Measurements from ENCODE around the gene ZSCAN12.

The ZSCAN12 gene

DNA sequence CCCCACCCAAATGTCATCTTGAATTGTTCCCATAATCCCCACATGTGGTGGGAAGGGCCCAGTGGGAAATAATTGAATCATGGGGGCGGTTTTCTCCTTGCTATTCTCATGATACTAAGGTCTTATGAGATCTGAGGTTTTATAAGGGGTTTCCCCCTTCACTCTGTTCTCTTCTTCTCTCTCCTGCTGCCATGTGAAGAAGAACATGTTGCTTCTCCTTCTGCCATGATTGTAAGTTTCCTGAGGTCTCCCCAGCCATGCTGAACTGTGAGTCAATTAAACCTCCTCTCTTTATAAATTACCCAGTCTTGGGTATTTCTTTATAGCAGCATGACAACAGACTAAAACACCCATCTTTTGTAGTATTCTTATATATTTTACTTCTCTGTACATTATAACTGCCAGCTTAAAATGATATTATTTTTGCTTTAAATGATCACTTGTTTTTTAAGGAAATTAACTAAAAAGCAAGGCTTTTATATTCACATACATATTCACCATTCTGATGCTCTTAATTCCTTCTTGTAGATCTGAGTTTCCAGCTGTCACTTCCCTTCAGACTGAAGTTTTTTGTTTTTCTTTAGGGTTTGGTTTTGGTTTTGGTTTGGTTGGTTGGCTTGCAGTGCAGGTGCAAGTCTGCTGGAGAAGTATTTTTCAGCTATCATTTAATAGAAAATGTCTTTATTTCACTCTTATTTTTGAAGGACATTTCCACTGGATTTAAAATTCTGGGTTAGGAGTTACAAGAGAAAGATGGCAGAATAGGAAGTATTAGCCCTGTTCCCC lies 59.0 kb downstream of the ZSCAN12 start:
- in situ Hi-C loops (cut with MboI; ENCODE audit: low pct_unique_long_range_greater_than_20kb, low sequenced_read_pairs, unreplicated experiment): no loop called here
- TF ChIP-seq, protein P1, sequence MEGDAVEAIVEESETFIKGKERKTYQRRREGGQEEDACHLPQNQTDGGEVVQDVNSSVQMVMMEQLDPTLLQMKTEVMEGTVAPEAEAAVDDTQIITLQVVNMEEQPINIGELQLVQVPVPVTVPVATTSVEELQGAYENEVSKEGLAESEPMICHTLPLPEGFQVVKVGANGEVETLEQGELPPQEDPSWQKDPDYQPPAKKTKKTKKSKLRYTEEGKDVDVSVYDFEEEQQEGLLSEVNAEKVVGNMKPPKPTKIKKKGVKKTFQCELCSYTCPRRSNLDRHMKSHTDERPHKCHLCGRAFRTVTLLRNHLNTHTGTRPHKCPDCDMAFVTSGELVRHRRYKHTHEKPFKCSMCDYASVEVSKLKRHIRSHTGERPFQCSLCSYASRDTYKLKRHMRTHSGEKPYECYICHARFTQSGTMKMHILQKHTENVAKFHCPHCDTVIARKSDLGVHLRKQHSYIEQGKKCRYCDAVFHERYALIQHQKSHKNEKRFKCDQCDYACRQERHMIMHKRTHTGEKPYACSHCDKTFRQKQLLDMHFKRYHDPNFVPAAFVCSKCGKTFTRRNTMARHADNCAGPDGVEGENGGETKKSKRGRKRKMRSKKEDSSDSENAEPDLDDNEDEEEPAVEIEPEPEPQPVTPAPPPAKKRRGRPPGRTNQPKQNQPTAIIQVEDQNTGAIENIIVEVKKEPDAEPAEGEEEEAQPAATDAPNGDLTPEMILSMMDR (IDR thresholded peaks at IDR 0.05; ENCODE audit: extremely low read depth, insufficient read depth, missing control alignments): no peak
- no peak for DNase-seq (ENCODE audit: low spot score)

DNA sequence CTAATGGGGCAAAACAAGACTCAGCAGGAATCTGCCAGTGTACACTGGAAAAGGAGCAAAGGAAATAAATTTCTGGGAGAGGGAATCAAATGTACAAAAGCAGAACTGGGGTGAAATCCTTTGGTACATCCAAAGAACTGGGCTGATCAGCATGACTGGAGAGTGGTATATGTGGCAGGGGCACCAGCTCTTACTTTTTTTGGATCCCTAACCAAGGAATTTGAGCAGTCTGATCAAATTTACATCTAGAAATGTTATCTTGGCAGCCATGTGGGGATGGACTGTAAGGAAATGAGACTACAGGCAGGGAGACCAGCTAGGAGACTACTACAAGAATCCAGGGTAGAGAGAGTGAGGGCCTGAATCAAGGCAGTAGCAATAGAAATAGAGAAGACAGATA lies 62.4 kb downstream of the ZSCAN12 start:
- DNase-seq (ENCODE audit: low spot score): no peak
- TF ChIP-seq, protein P1 (IDR thresholded peaks at IDR 0.05; ENCODE audit: extremely low read depth, insufficient read depth, missing control alignments): no peak
- in situ Hi-C loops (cut with MboI; ENCODE audit: low pct_unique_long_range_greater_than_20kb, low sequenced_read_pairs, unreplicated experiment): no loop called here

DNA sequence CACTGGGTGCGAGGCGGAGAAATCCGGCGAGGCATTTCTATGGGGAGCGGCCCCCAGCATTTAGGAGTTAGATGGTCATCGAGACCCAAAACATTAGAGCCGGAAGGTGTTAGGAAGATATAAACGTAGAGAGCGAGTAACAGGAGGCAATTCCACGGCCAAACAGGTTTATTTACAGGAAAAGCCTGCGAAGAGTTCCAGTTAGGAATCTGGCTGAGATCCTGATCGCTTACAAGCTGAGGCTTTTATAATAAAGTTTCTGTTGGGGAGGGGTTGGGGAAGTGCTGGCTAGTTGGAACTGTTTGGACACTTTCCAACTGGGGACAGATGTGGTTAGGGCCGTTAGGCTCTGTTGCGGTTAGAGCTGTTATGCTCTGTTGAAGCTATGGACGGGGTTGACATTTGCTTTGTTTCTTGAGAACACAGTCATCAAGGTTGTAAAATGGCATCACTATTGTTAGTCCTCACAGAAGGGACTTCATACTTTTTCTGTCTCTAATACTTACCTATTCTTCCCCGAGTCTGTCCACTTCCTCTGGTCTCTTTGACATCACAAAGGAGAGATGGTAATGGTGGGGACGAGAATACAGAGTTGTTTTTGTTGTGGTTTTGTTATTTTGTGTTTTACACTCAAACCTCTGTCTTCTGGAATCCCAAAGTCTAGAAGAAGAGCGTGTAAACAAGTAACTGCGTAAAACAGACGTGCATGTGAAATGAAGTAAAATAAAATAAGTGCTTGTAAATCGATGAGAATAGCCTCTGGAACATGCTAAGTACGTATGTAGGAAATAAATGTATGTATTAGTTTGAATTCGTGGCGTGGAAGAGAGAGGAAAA lies 63.0 kb downstream of the ZSCAN12 start:
- TF ChIP-seq, protein P1 (IDR thresholded peaks at IDR 0.05; ENCODE audit: extremely low read depth, insufficient read depth, missing control alignments): no peak
- in situ Hi-C loops (cut with MboI; ENCODE audit: low pct_unique_long_range_greater_than_20kb, low sequenced_read_pairs, unreplicated experiment): no loop called here
- DNase-seq (ENCODE audit: low spot score): peak; percentile 29

DNA sequence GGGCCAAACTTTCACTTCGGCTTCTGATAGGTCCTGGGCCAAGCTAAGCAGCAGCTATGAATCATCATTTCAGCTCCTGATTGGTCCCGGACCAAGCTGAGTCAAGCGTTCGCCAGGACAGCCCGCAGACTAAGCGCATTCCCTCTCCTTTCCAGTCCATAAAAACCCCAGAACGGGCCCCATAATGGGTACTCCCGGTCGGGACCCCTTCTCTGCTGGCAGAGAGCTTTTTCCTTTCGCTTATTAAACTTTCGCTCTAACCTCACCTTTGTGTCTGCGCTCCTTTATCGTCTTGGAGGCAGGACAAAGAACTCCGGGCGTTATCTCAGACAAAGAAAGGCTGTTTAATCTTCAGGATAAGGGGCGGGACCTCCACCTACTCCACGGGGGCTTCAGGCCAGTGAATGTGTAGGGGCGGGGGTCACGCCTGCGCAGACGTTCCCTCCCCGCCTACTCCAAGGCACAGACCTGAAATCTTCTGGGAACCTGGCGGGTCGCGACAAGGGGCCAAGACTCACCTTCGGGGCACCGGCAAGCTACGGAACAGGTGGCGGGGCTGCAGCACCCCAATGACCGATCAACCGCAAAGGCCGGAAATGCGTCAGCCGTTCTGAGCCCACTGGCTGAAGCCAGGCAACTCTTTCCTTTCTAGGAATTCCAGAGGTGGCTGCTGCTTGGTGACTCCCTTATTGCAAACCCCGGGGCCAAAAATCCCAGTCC lies 63.8 kb downstream of the ZSCAN12 start, which contains the start of gene ZSCAN31:
Gene ZSCAN31, minus strand, starts transcription at position 585 of the 720 bp plus-strand sequence. CDS start 6,465 bp downstream, outside the sequence.
- in situ Hi-C loops (cut with MboI; ENCODE audit: low pct_unique_long_range_greater_than_20kb, low sequenced_read_pairs, unreplicated experiment): no loop called here
- DNase-seq (ENCODE audit: low spot score): peak; percentile 76
- TF ChIP-seq, protein P1 (IDR thresholded peaks at IDR 0.05; ENCODE audit: extremely low read depth, insufficient read depth, missing control alignments): no peak

DNA sequence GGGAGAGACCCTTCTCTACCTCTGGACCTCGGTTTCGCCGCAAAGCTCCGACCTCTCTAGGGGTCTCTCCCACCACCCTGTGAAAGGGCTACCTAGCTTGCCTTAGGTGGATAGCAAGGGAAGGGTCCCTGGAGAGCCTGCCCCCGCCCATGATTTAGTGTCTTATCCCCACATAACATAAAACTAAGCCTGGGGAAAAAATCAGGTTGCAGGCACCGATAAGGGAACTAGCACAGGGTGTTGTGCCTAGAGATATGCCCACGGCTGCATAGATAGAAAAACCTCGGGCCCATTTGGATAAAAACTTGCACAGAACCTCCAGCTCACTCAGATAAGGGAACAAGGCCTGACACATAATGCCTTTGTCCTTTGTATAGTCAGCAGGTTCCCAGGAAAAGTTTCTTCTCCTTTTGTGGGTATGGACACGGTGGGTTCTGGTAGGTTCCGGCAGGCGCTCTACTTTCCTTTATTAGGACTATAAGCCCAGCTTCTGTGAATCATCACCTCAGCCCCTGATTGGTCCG lies 64.4 kb downstream of the ZSCAN12 start:
- in situ Hi-C loops (cut with MboI; ENCODE audit: low pct_unique_long_range_greater_than_20kb, low sequenced_read_pairs, unreplicated experiment): no loop called here
- DNase-seq (ENCODE audit: low spot score): no peak
- TF ChIP-seq, protein P1 (IDR thresholded peaks at IDR 0.05; ENCODE audit: extremely low read depth, insufficient read depth, missing control alignments): no peak
